Measurements from ENCODE around the gene ACOXL.
"Not testable (repeated sequence)": the region's sequence is repeated elsewhere in the genome, so short reads cannot be mapped to it uniquely, and the experiment has no call there.

Gene ACOXL

DNA sequence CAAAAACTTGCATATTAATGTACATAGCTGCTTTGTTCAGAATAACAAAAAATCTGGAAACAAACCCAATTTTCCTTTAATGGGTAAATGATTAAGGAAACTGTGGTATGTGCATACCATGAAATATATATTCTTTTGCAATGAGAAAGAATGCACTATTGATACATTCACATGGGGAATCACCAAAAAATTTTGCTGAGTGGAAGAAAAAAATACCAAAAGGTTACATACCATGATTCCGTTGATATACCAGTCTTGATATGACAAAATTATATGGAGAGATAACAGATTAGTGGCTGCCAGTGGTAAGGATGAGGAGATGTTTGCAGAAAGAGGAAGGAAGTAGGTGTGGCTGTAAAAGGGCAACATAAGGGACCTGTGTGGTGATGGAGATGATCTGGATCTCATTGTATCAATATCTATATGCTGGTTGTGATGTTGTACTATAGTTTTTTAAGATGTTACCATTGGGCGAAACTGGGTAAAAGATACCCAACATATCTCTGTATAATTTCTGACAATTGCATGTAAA lies 333.8 kb downstream of the ACOXL start:
- TF ChIP-seq, protein P1, sequence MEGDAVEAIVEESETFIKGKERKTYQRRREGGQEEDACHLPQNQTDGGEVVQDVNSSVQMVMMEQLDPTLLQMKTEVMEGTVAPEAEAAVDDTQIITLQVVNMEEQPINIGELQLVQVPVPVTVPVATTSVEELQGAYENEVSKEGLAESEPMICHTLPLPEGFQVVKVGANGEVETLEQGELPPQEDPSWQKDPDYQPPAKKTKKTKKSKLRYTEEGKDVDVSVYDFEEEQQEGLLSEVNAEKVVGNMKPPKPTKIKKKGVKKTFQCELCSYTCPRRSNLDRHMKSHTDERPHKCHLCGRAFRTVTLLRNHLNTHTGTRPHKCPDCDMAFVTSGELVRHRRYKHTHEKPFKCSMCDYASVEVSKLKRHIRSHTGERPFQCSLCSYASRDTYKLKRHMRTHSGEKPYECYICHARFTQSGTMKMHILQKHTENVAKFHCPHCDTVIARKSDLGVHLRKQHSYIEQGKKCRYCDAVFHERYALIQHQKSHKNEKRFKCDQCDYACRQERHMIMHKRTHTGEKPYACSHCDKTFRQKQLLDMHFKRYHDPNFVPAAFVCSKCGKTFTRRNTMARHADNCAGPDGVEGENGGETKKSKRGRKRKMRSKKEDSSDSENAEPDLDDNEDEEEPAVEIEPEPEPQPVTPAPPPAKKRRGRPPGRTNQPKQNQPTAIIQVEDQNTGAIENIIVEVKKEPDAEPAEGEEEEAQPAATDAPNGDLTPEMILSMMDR (conservative IDR thresholded peaks at IDR 0.05; ENCODE audit: low read depth, low read length): no peak
- H3K4me3 ChIP-seq (ENCODE audit: low read depth, low read length): no peak overlapping the region
- DNase-seq (ENCODE audit: low read depth): no peak

DNA sequence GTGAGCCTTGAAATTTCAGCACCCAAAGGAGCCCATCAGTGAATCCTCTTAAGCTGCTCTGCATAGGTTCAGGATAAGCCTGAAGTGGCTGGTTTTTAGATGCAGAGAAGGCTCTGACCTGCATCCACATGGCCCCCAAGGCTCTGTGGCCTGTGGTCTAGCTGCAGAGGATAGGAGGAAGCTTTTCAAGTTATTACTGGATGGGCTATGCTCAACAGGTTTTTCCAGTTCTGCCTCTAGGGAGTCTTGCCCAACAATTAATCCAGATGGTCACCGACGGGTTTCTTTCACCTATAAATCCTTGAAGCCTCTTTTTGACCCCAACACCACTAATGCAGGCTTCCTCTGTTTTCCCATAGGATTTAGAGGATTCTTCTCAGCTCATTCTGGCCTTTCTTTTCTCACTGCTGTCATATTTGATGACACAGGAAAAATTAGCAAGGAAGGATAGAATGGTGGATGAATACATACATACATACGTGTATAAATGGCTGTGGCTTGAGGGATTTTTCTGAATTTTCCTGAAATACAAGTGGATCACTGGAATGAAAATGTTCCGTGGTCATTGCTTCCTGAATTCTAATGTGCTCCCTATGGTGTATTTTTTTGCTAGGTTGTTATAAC lies 336.2 kb downstream of the ACOXL start:
- H3K4me3 ChIP-seq (ENCODE audit: low read depth, low read length): no peak overlapping the region
- no peak for DNase-seq (ENCODE audit: low read depth)
- TF ChIP-seq, protein P1 (conservative IDR thresholded peaks at IDR 0.05; ENCODE audit: low read depth, low read length): no peak

DNA sequence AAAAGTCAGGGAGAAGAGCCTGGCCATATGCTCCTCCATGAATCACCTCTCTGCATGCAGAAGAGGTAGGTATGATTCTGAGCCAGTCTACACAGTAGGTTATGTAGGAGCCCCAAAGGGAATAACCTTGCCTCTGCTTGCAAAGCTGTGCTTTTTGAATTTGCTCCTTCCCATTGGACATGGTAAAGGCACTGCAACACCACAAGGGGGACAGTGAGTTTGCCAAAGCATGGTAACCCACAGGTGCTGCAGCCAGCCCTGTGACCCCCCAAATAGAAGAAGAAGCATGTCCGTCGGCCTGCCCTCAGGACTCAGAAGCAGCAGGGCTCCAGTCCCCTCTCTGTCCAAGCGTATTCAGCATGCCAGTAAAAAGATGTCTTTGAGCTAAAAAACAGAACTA lies 337.3 kb downstream of the ACOXL start:
- TF ChIP-seq, protein P1 (conservative IDR thresholded peaks at IDR 0.05; ENCODE audit: low read depth, low read length): peak; percentile 25
- no peak for DNase-seq (ENCODE audit: low read depth)
- H3K4me3 ChIP-seq (ENCODE audit: low read depth, low read length): no peak overlapping the region

DNA sequence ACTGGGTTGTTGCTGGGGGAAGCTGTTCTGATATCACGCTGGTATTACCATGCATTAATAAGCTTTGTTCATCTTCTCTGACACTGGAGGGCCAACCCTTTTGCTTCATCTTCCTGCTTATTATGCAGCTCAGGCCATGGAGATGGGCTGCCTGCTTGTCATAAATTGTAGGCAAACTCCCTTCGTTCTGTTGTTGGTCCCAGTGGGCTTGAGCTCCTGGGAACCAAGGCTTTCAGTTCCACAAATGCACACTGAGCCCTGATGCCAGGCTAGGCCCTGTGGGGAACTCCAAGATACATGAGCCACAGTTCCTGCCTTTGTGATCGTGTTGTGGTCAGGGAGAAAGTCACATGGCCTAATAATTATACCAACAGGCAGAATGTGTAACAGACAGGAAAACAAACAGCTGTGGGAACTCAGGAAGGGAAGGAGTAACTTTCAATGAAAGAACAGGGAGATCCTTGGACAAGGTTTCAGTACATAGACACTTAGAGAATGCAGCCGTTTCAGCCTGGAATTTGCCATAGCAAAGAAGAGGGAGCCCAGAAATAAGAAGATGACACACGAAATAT lies 339.3 kb downstream of the ACOXL start:
- peak; percentile 88 for DNase-seq (ENCODE audit: low read depth)
- H3K4me3 ChIP-seq (ENCODE audit: low read depth, low read length): no peak overlapping the region
- TF ChIP-seq, protein P1 (conservative IDR thresholded peaks at IDR 0.05; ENCODE audit: low read depth, low read length): no peak

DNA sequence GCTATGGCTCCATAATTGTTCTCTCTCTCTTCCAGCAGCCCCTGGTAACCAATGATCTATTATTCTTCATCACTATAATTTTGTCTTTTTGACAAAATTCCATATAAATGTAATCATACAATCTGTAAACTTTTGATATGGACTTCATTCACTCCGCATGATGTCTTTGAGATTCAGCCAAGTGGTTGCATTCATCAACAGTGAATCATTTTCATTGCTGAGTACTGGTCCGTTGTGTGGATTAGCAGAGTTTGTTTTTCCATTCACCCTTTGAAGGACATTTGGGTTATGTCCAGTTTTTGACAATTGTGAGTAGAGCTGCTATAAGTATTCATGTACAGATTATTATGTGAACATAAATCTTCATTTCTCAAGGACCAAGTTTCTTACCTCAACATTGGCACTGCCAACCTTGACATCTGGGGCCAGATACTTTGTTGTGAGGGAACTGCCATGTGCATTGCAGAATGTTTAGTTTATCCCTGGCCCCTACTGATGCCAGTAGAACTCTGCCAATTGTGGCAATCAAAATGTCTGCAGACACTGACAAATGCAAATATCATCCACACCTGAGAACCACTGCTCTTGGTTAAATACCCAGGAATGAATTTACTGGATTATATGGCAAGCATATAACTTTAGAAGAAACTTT lies 340.0 kb downstream of the ACOXL start:
- TF ChIP-seq, protein P1 (conservative IDR thresholded peaks at IDR 0.05; ENCODE audit: low read depth, low read length): no peak
- H3K4me3 ChIP-seq (ENCODE audit: low read depth, low read length): no peak overlapping the region
- peak; percentile 92 for DNase-seq (ENCODE audit: low read depth)

DNA sequence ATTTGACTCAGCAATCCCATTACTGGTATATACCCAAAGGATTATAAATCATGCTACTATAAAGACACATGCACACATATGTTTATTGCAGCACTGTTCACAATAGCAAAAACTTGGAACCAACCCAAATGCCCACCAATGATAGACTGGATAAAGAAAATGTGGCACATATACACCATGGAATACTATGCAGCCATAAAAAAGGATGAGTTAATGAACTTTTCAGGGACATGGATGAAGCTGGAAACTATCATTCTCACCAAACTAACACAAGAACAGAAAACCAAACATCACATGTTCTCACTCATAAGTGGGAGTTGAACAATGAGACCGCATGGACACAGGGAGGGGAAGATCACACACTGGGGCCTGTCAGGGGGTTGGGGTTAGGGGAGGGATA lies 350.3 kb downstream of the ACOXL start:
- not testable (repeated sequence) for H3K4me3 ChIP-seq (ENCODE audit: low read depth, low read length); DNase-seq (ENCODE audit: low read depth)

DNA sequence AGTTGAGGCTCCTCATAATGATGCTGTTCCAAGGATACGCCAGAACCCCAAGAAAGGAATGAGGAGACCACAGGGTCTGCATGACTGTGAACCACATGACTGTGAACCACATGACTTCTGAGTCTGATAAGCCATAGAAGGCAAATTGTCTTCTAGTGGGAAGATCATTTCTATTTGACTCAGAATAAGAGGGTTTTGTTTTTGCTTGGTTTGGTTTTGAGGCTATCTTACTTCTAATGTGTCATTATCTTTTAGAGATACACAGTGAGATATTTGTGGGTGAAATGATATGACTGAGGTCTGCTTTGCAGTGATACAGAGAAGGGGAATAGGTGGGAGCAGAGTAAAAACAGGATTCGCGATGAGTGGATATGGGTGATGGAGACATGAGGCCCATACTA lies 359.4 kb downstream of the ACOXL start:
- DNase-seq (ENCODE audit: low read depth): no peak
- TF ChIP-seq, protein P1 (conservative IDR thresholded peaks at IDR 0.05; ENCODE audit: low read depth, low read length): no peak

More for the DNA sequence above, 359.4 kb downstream of the ACOXL start:
- H3K4me3 ChIP-seq (ENCODE audit: low read depth, low read length): no peak overlapping the region
